Measurements from ENCODE around the gene NME5. TPM values are rescaled to one million over a fixed set of nuclear protein-coding genes. Genes with fewer than 3 reads are reported as not detected.

The NME5 gene
- total and polyA plus RNA-seq, 2 of the 4 experiments (the other 2 are of a cell fraction), result 0.17 to 0.18 TPM

DNA sequence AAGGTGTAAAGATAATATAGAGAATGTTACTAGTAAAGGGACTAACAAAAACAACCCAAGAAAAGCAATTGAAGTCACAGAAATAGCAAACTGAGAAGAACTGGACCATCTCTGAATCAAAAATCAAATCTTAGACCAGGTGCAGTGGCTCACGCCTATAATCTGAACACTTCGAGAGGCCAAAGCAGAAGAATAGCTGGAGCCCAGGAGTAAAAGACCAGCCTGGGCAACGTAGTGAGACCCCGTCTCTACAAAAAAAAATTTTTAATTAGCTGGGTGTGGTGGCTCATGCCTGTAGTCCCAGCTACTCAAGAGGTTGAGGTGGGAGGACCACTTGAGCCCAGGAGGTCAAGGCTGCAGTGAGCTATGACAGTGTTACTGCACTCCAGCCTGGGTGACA lies 28.0 kb downstream of the NME5 start:
- Histone ChIP-seq H3K4me1 (ENCODE audit: control insufficient read depth, insufficient read depth, low read length) (no peaks in the 10 kb centered on the region), H3K9me3 (ENCODE audit: control insufficient read depth, insufficient read depth, low read length) (no peaks in the 10 kb centered on the region), H3K4ac (ENCODE audit: low read depth, low read length) (no peak overlapping the region), H3K36me3 (ENCODE audit: control insufficient read depth, insufficient read depth, low read length) (no peaks in the 10 kb centered on the region), H2BK5ac (ENCODE audit: low read depth, low read length, poor library complexity, severe bottlenecking) (no peak overlapping the region), H3K27ac (ENCODE audit: insufficient read depth, low read length) (no peak overlapping the region), H4K5ac (ENCODE audit: low read depth, low read length) (no peak overlapping the region), H2AFZ (replicated peaks; ENCODE audit: low read length, poor library complexity) (no peak overlapping the region), H3K4me2 (ENCODE audit: low read depth, low read length) (no peak overlapping the region), H3K18ac (ENCODE audit: low read depth, low read length) (no peak overlapping the region), H4K20me1 (ENCODE audit: insufficient read depth, low read length) (no peaks in the 10 kb centered on the region), H3K9me1 (ENCODE audit: insufficient read depth, low read length) (no peaks in the 10 kb centered on the region), H2AK9ac (replicated peaks; ENCODE audit: low read depth, low read length, poor library complexity) (no peak overlapping the region), H4K91ac (ENCODE audit: insufficient read depth, low read depth, low read length) (no peak overlapping the region), H3K56ac (ENCODE audit: extremely low read depth, insufficient read depth, low read length) (no peak overlapping the region), H3K9ac (ENCODE audit: low read depth, low read length) (no peak overlapping the region), H2BK15ac (ENCODE audit: low read depth, low read length) (no peak overlapping the region), H4K8ac (ENCODE audit: low read depth in 2 of 2, low read length in 2 of 2) (no peak overlapping the region), H2AK5ac (ENCODE audit: low read depth, low read length) (no peak overlapping the region), H3K14ac (replicated peaks; ENCODE audit: low read depth, low read length) (no peak overlapping the region), H2BK120ac (ENCODE audit: low read depth, low read length) (no peak overlapping the region), H2BK20ac (ENCODE audit: low read depth, low read length) (no peak overlapping the region), H3K23ac (ENCODE audit: low read depth, low read length) (no peak overlapping the region), H3K79me1 (ENCODE audit: low read depth in 1 of 2, low read length in 2 of 2) (no peaks in the 10 kb centered on the region), H3K4me3 (ENCODE audit: insufficient read depth, low read depth, low read length) (no peak overlapping the region), H3K27me3 (ENCODE audit: control insufficient read depth, insufficient read depth, low read length) (peaks cover 4% of the 10 kb centered on the region)
- in situ Hi-C loops (cut with MboI; ENCODE audit: low sequenced_read_pairs), result no loop called here
- intact Hi-C loops (cut with micrococcal nuclease), result no loop called here
- BruUV-seq (replicated peaks), result no TSS peak
- ChIA-PET POLR2A (ENCODE audit: unreplicated experiment) (no interaction called here), CTCF (no interaction called here)
- no CpG with 5 or more reads among the region's 4 CpGs for WGBS, 2 experiments (ENCODE audit: extremely low coverage in 2 of 2, insufficient read length in 1 of 2)
- ATAC-seq (ENCODE audit: low read depth), result no peak
- dilution Hi-C loops (cut with HindIII; ENCODE audit: low sequenced_read_pairs, unreplicated experiment), result no loop called here
- no peak for TF ChIP-seq USF2 (IDR thresholded peaks at IDR 0.05; ENCODE audit: low read depth, low read length)
- no peak for DNase-seq
